GM12891 (cell line): Measurements from ENCODE around the gene ABHD14A.

Source experiments
- POLR2A ChIP-seq: IDR thresholded peaks from 2 replicates; pipeline ENCODE4 v1.6.1; 2011; ENCODE audit warnings: low read depth, low read length, control low read depth
- POLR2AphosphoS5 ChIP-seq: IDR thresholded peaks from 2 replicates; pipeline ENCODE4 v1.6.1; 2011; ENCODE audit warnings: low read depth, low read length, control low read depth

- TF ChIP-seq POLR2AphosphoS5 (no peak), POLR2A (no peak)
Observed at GRCh38 chr3:51966922-51967383, 7.9 kb upstream of the ABHD14A start.
